Measurements from ENCODE around the gene RTN4R. TPM values are rescaled to one million over a fixed set of nuclear protein-coding genes. Genes with fewer than 3 reads are reported as not detected.

The RTN4R gene
- total RNA-seq, 4 donors from 2014 or later: 0.29 to 0.75 TPM; not detected in 2

GRCh38 chr22:20232781-20233180 lies 35.3 kb downstream of the RTN4R start:
- Histone ChIP-seq H3K36me3 (no peaks in the 10 kb centered on the region), H3K4me3 (no peak overlapping the region), H3K27ac (no peak overlapping the region), H3K4me1 (no peaks in the 10 kb centered on the region), H3K9me3 (no peaks in the 10 kb centered on the region), H3K27me3 (no peaks in the 10 kb centered on the region)
- in situ Hi-C loops (cut with MboI; ENCODE audit: low sequenced_read_pairs in 4 of 4) (no loop called here), intact Hi-C loops (cut with DNase I; ENCODE audit: low total_unique reads) (no loop called here)
- no peak for DNase-seq
- ATAC-seq: no peak
- TF ChIP-seq CTCF (IDR thresholded peaks at IDR 0.05 in 4 of 5, conservative IDR thresholded peaks at IDR 0.05 in 1 of 5) (no peak), POLR2A (IDR thresholded peaks at IDR 0.05) (no peak)

- Histone ChIP-seq H3K27me3 (no peaks in the 10 kb centered on the region), H3K4me1 (no peaks in the 10 kb centered on the region), H3K27ac (no peak overlapping the region), H3K36me3 (no peaks in the 10 kb centered on the region), H3K9me3 (no peaks in the 10 kb centered on the region), H3K4me3 (no peak overlapping the region)
- no peak for TF ChIP-seq POLR2A (IDR thresholded peaks at IDR 0.05)
- no peak for TF ChIP-seq CTCF (IDR thresholded peaks at IDR 0.05 in 4 of 5, conservative IDR thresholded peaks at IDR 0.05 in 1 of 5)
- no peak for ATAC-seq
- intact Hi-C loops (cut with DNase I; ENCODE audit: low total_unique reads): no loop called here
- no peak for DNase-seq
- in situ Hi-C loops (cut with MboI; ENCODE audit: low sequenced_read_pairs in 4 of 4): no loop called here
Measured at GRCh38 chr22:20232237-20232598, 35.9 kb downstream of the RTN4R start.

GRCh38 chr22:20231514-20232236 lies 36.4 kb downstream of the RTN4R start:
- no peaks in the 10 kb centered on the region for H3K4me1 ChIP-seq
- in situ Hi-C loops (cut with MboI; ENCODE audit: low sequenced_read_pairs in 4 of 4): no loop called here
- DNase-seq: no peak
- no peaks in the 10 kb centered on the region for H3K9me3 ChIP-seq
- H3K27me3 ChIP-seq: no peaks in the 10 kb centered on the region
- no peaks in the 10 kb centered on the region for H3K36me3 ChIP-seq
- no peak overlapping the region for H3K4me3 ChIP-seq
- ATAC-seq: no peak
- H3K27ac ChIP-seq: no peak overlapping the region
- intact Hi-C loops (cut with DNase I; ENCODE audit: low total_unique reads): no loop called here
- TF ChIP-seq POLR2A (IDR thresholded peaks at IDR 0.05): no peak
- no peak for TF ChIP-seq CTCF (IDR thresholded peaks at IDR 0.05 in 4 of 5, conservative IDR thresholded peaks at IDR 0.05 in 1 of 5)

- no peak overlapping the region for H3K4me3 ChIP-seq
- TF ChIP-seq CTCF (IDR thresholded peaks at IDR 0.05 in 4 of 5, conservative IDR thresholded peaks at IDR 0.05 in 1 of 5) (no peak), POLR2A (IDR thresholded peaks at IDR 0.05) (no peak)
- in situ Hi-C loops (cut with MboI; ENCODE audit: low sequenced_read_pairs in 4 of 4): no loop called here
- no peaks in the 10 kb centered on the region for H3K4me1 ChIP-seq
- ATAC-seq (no peak), DNase-seq (no peak)
- no peak overlapping the region for H3K27ac ChIP-seq
- H3K36me3 ChIP-seq: no peaks in the 10 kb centered on the region
- no peaks in the 10 kb centered on the region for H3K9me3 ChIP-seq
- H3K27me3 ChIP-seq: no peaks in the 10 kb centered on the region
- intact Hi-C loops (cut with DNase I; ENCODE audit: low total_unique reads): no loop called here
Measured at GRCh38 chr22:20230777-20231420, 37.2 kb downstream of the RTN4R start.
